ENCODE measurements around the gene CPLANE2.
A peak's percentile ranks its signal among the peaks of the same experiment; 100 is the strongest.

The CPLANE2 gene

GRCh38 chr1:16208270-16208987 lies 28.6 kb downstream of the CPLANE2 start:
- in situ Hi-C loops (cut with HindIII; ENCODE audit: low sequenced_read_pairs) = no loop called here
- H3K4me3 ChIP-seq (ENCODE audit: low read depth, low read length) = no peak overlapping the region
- TF ChIP-seq CTCF (IDR thresholded peaks at IDR 0.05; ENCODE audit: low read depth, low read length, missing control alignments) = no peak
- DNase-seq (ENCODE audit: low read depth) = no peak

- H3K4me3 ChIP-seq (ENCODE audit: low read depth, low read length) = peak overlapping the region; percentile 46
- in situ Hi-C loops (cut with HindIII; ENCODE audit: low sequenced_read_pairs) = no loop called here
- no peak for TF ChIP-seq CTCF (IDR thresholded peaks at IDR 0.05; ENCODE audit: low read depth, low read length, missing control alignments)
- no peak for DNase-seq (ENCODE audit: low read depth)
These were observed 29.4 kb downstream of the CPLANE2 start for GRCh38 chr1:16207318-16208269.

GRCh38 chr1:16206547-16207317 lies 30.3 kb downstream of the CPLANE2 start:
- TF ChIP-seq CTCF (IDR thresholded peaks at IDR 0.05; ENCODE audit: low read depth, low read length, missing control alignments) = no peak
- H3K4me3 ChIP-seq (ENCODE audit: low read depth, low read length) = peak overlapping the region; percentile 46
- peak; percentile 96 for DNase-seq (ENCODE audit: low read depth)
- in situ Hi-C loops (cut with HindIII; ENCODE audit: low sequenced_read_pairs) = no loop called here

GRCh38 chr1:16205891-16206546 lies 31.0 kb downstream of the CPLANE2 start:
- peak overlapping the region; percentile 33 for H3K4me3 ChIP-seq (ENCODE audit: low read depth, low read length)
- no peak for TF ChIP-seq CTCF (IDR thresholded peaks at IDR 0.05; ENCODE audit: low read depth, low read length, missing control alignments)
- DNase-seq (ENCODE audit: low read depth) = no peak
- in situ Hi-C loops (cut with HindIII; ENCODE audit: low sequenced_read_pairs) = no loop called here

GRCh38 chr1:16205334-16205671 lies 31.7 kb downstream of the CPLANE2 start:
- H3K4me3 ChIP-seq (ENCODE audit: low read depth, low read length) = no peak overlapping the region
- no peak for TF ChIP-seq CTCF (IDR thresholded peaks at IDR 0.05; ENCODE audit: low read depth, low read length, missing control alignments)
- in situ Hi-C loops (cut with HindIII; ENCODE audit: low sequenced_read_pairs) = no loop called here
- no peak for DNase-seq (ENCODE audit: low read depth)
